H1 (cell line): ENCODE data around the gene PPARGC1A. TPM values are rescaled to one million over a fixed set of nuclear protein-coding genes. Genes with fewer than 3 reads are reported as not detected.

ENCODE experiments used
- CTCF ChIA-PET: fragments of 300-600 bp; sonication (Branson Sonifier 250); formaldehyde crosslinking; loops from one replicate; lab custom pipeline; 2021; ENCODE audit not compliant: partially characterized antibody; lab: Charles Lee
- POLR2A ChIA-PET: fragments of 300-600 bp; sonication (Branson Sonifier 250); formaldehyde crosslinking; loops from one replicate; lab custom pipeline; 2021; ENCODE audit warnings: inconsistent platforms; ENCODE audit not compliant: partially characterized antibody; lab: Charles Lee
- DNase-seq, 2 experiments: peaks; one replicate each; pipeline versions ENCODE4 v3.0.0 to v3.0.0-alpha.2; 2010 to 2022; ENCODE audit warnings: low spot score in 2 of 2, low read depth in 1 of 2, mixed read lengths in 1 of 2
- FAIRE-seq: peaks from 2 replicates; lab custom pipeline; 2011; peaks lifted over from hg19 to GRCh38; lab: Jason Lieb, UNC
- H2AFZ ChIP-seq: 2 replicates; pipeline ENCODE4 v1.8.1; 2012; ENCODE audit warnings: low read length, inconsistent platforms
- H2AK5ac ChIP-seq: 2 replicates; pipeline ENCODE4 v1.6.1; 2013; ENCODE audit warnings: low read depth, low read length
- H2BK120ac ChIP-seq: replicated peaks from 2 replicates; pipeline ENCODE3; 2013; ENCODE audit warnings: low read depth, low read length, inconsistent platforms
- H2BK12ac ChIP-seq: 2 replicates; pipeline ENCODE4 v1.6.1; 2013; ENCODE audit warnings: low read depth, low read length
- H2BK15ac ChIP-seq: 2 replicates; pipeline ENCODE4 v1.6.1; 2013; ENCODE audit warnings: low read length
- H2BK20ac ChIP-seq: 2 replicates; pipeline ENCODE4 v1.6.1; 2013; ENCODE audit warnings: low read length
- H2BK5ac ChIP-seq: 2 replicates; pipeline ENCODE4 v1.6.1; 2013; ENCODE audit warnings: low read depth, low read length
- H3K14ac ChIP-seq: 2 replicates; pipeline ENCODE4 v1.6.1; 2013; ENCODE audit warnings: inconsistent platforms; ENCODE audit not compliant: insufficient read length
- H3K18ac ChIP-seq: 2 replicates; pipeline ENCODE4 v1.6.1; 2013; ENCODE audit warnings: low read length; ENCODE audit errors: extremely low read depth
- H3K23ac ChIP-seq: 2 replicates; pipeline ENCODE4 v1.6.1; 2013; ENCODE audit warnings: inconsistent platforms; ENCODE audit not compliant: insufficient read length
- H3K23me2 ChIP-seq: 2 replicates; pipeline ENCODE4 v1.6.1; 2013; ENCODE audit warnings: low read depth, low read length
- H3K27ac ChIP-seq: 2 replicates; pipeline ENCODE4 v1.6.1; 2011; ENCODE audit warnings: low read depth, low read length, inconsistent platforms
- H3K27me3 ChIP-seq, 4 experiments: replicated peaks in 1 of 4; 1 replicate in 1 of 4; 2 replicates in 3 of 4; pipeline versions ENCODE4 v1.6.1 to v1.8.1; 2011 to 2013; ENCODE audit warnings: low read length in 3 of 4, mild to moderate bottlenecking in 3 of 4, inconsistent platforms in 2 of 4, mixed read lengths in 2 of 4, moderate library complexity in 1 of 4; ENCODE audit not compliant: control insufficient read depth in 3 of 4, insufficient read depth in 3 of 4; ENCODE audit errors: extremely low read depth in 1 of 4
- H3K36me3 ChIP-seq, 4 experiments: 2 replicates each; pipeline versions ENCODE4 v1.6.1 to v1.8.1; 2011 to 2013; ENCODE audit warnings: mild to moderate bottlenecking in 4 of 4, low read length in 3 of 4, moderate library complexity in 2 of 4, control low read depth in 1 of 4, inconsistent platforms in 1 of 4; ENCODE audit not compliant: insufficient read depth in 4 of 4, control insufficient read depth in 2 of 4
- H3K4ac ChIP-seq: replicated peaks from 2 replicates; pipeline ENCODE3; 2013; ENCODE audit warnings: low read length, low read depth, mixed read lengths, inconsistent platforms; ENCODE audit not compliant: insufficient read length
- H3K4me1 ChIP-seq, 4 experiments: replicated peaks in 1 of 4; 1 replicate in 1 of 4; 2 replicates in 3 of 4; pipeline versions ENCODE4 v1.6.1 to v1.8.1; 2011 to 2013; ENCODE audit warnings: low read length in 3 of 4, inconsistent platforms in 2 of 4, mixed read lengths in 1 of 4; ENCODE audit not compliant: insufficient read depth in 4 of 4, control insufficient read depth in 3 of 4
- H3K4me2 ChIP-seq, 2 experiments: 2 replicates each; pipeline versions ENCODE4 v1.6.1 to v1.8.1; 2011 to 2013; ENCODE audit warnings: low read depth in 2 of 2, low read length in 2 of 2, control low read depth in 1 of 2, inconsistent platforms in 1 of 2, mild to moderate bottlenecking in 1 of 2; ENCODE audit not compliant: insufficient read depth in 1 of 2
- H3K4me3 ChIP-seq, 4 experiments: fragments of 200-600, 300-600 bp in 1 of 4; sonication (generic), shearing (Covaris generic), sonication (Bioruptor Twin) in 1 of 4; 2 replicates each; pipeline versions ENCODE4 v1.5.1 to v1.8.1; 2011 to 2016; ENCODE audit warnings: low read length in 4 of 4, low read depth in 3 of 4, control low read depth in 2 of 4, inconsistent platforms in 2 of 4, mild to moderate bottlenecking in 2 of 4, mixed read lengths in 1 of 4, moderate library complexity in 1 of 4; ENCODE audit not compliant: insufficient read depth in 2 of 4; ENCODE audit errors: extremely low read depth in 1 of 4
- H3K56ac ChIP-seq: replicated peaks from 2 replicates; pipeline ENCODE3; 2013; ENCODE audit warnings: low read depth, mild to moderate bottlenecking, mixed read lengths, low read length, inconsistent platforms; ENCODE audit not compliant: insufficient read length
- H3K79me1 ChIP-seq: 2 replicates; pipeline ENCODE4 v1.6.1; 2013; ENCODE audit warnings: low read depth, low read length, control low read depth
- H3K79me2 ChIP-seq, 2 experiments: 2 replicates each; pipeline versions ENCODE4 v1.6.1 to v1.8.1; 2012 to 2013; ENCODE audit warnings: low read length in 2 of 2, mild to moderate bottlenecking in 2 of 2, inconsistent platforms in 1 of 2; ENCODE audit not compliant: insufficient read depth in 2 of 2, control insufficient read depth in 1 of 2
- H3K9ac ChIP-seq, 4 experiments: replicated peaks in 1 of 4; 1 replicate in 1 of 4; 2 replicates in 3 of 4; pipeline versions ENCODE4 v1.6.1 to v1.8.1; 2011 to 2013; ENCODE audit warnings: low read depth in 3 of 4, low read length in 3 of 4, control low read depth in 2 of 4, mild to moderate bottlenecking in 2 of 4, moderate library complexity in 2 of 4, inconsistent platforms in 1 of 4; ENCODE audit errors: extremely low read depth in 1 of 4
- H3K9me3 ChIP-seq, 2 experiments: 2 replicates each; pipeline versions ENCODE4 v1.6.1 to v1.8.1; 2012 to 2013; ENCODE audit warnings: mild to moderate bottlenecking in 2 of 2, moderate library complexity in 2 of 2, control low read depth in 1 of 2, inconsistent platforms in 1 of 2, low read depth in 1 of 2, low read length in 1 of 2, mixed read lengths in 1 of 2; ENCODE audit not compliant: insufficient read depth in 2 of 2
- H4K20me1 ChIP-seq, 2 experiments: replicated peaks in 1 of 2; 2 replicates each; pipeline versions ENCODE3 to v1.8.1; 2011 to 2013; ENCODE audit warnings: inconsistent platforms in 2 of 2, low read length in 2 of 2, mild to moderate bottlenecking in 1 of 2; ENCODE audit not compliant: insufficient read depth in 2 of 2, control insufficient read depth in 1 of 2
- H4K5ac ChIP-seq: 2 replicates; pipeline ENCODE4 v1.6.1; 2013; ENCODE audit warnings: low read length, low read depth, mixed read lengths, inconsistent platforms; ENCODE audit not compliant: insufficient read length
- H4K8ac ChIP-seq: 2 replicates; pipeline ENCODE4 v1.8.0; 2013; ENCODE audit warnings: mild to moderate bottlenecking, moderate library complexity, low read length, inconsistent platforms; ENCODE audit not compliant: insufficient read depth; ENCODE audit errors: extremely low read depth
- H4K91ac ChIP-seq: replicated peaks from 2 replicates; pipeline ENCODE3; 2013; ENCODE audit warnings: low read length, mixed read lengths, inconsistent platforms; ENCODE audit not compliant: insufficient read length
- CTCF ChIP-seq, 3 experiments: IDR thresholded peaks; 1 replicate in 2 of 3; 2 replicates in 1 of 3; pipeline versions ENCODE4 v1.5.1 to v1.6.1; 2011; ENCODE audit warnings: low read length in 3 of 3, mild to moderate bottlenecking in 3 of 3, inconsistent platforms in 2 of 3, low read depth in 1 of 3, moderate library complexity in 1 of 3; ENCODE audit not compliant: insufficient read depth in 1 of 3; ENCODE audit errors: control extremely low read depth in 1 of 3
- KDM1A ChIP-seq: fragments of 200-600, 300-600 bp; sonication (generic); IDR thresholded peaks from 2 replicates; pipeline ENCODE4 v1.7.1; 2016; ENCODE audit warnings: mild to moderate bottlenecking, low read length, borderline replicate concordance
- POU5F1 ChIP-seq: IDR thresholded peaks from 2 replicates; pipeline ENCODE4 v1.6.1; 2011; ENCODE audit warnings: low read depth, mild to moderate bottlenecking, low read length, moderate library complexity
- RAD21 ChIP-seq, 2 experiments: IDR thresholded peaks in 1 of 2; conservative IDR thresholded peaks in 1 of 2; 2 replicates each; pipeline ENCODE4 v1.6.1; 2011; ENCODE audit warnings: low read depth in 2 of 2, low read length in 2 of 2, improper control_type of control experiment in 1 of 2, inconsistent platforms in 1 of 2, mild to moderate bottlenecking in 1 of 2, moderate library complexity in 1 of 2
- RBBP5 ChIP-seq: IDR thresholded peaks from 2 replicates; pipeline ENCODE4 v1.7.1; 2012; ENCODE audit warnings: low read depth, mild to moderate bottlenecking, inconsistent platforms, low read length, moderate library complexity, borderline replicate concordance
- WGBS, 2 experiments: shearing (Covaris generic) in 1 of 2; methylation state at CpG; one replicate each; pipeline versions ENCODE4 v1.1.6 to v1.1.7; 2013 to 2015; ENCODE audit warnings: low lambda C conversion rate in 2 of 2, mixed read lengths in 2 of 2, inconsistent platforms in 1 of 2, low coverage in 1 of 2, missing lambda C conversion rate in 1 of 2; ENCODE audit not compliant: insufficient replicate concordance in 2 of 2, insufficient coverage in 1 of 2, insufficient read length in 1 of 2; ENCODE audit errors: extremely low coverage in 1 of 2, missing lambda C conversion rate in 1 of 2; 5-methylcytosine and 5-hydroxymethylcytosine counted together
- polyA plus RNA-seq, 7 experiments: library from polyadenylated mRNA; depleted of rRNA in 3 of 7; stranded (reverse) in 5 of 7; unstranded in 2 of 7; fragments of >200 nt in 5 of 7; fragments of 200-250 nt in 2 of 7; gene quantifications; 1 replicate in 5 of 7; 2 replicates in 1 of 7; 4 replicates in 1 of 7; pipeline versions ENCODE4 v1.2.1 to v1.2.3, GENCODE V29; 2011 to 2013; ENCODE audit warnings: missing spikeins in 2 of 7, mixed read lengths in 2 of 7
- total RNA-seq: library from RNA; stranded (reverse); fragmentation: NEBNext Ultra II Directional; extraction: Animal tissue kit (Norgen Biotek cat#: 25700); gene quantifications from 2 replicates; pipeline ENCODE4 v1.2.1, GENCODE V29; 2021

PPARGC1A gene
- total and polyA plus RNA-seq, 2 of the 8 experiments (the other 6 are each of a cell fraction or from before 2014, with no cell fraction given) = 0.54 to 1.4 TPM

GRCh38 chr4:23887989-23888388 is 1.9 kb downstream of the PPARGC1A start:
- H3K4ac ChIP-seq = no peak overlapping the region
- WGBS, 2 experiments = 80% methylated on average over 7 of the region's 7 CpGs; no CpG with 5 or more reads in 1 of the 2 experiments
- ChIA-PET POLR2A (interaction anchor here (1.4 kb wide), 1 partner anchor 22 kb away, joined by 4 read pairs; no protein-coding TSS in a partner anchor), CTCF (no interaction called here)
- H3K27ac ChIP-seq = no peak overlapping the region
- no peaks in the 10 kb centered on the region for H3K79me1 ChIP-seq
- H3K23me2 ChIP-seq = no peaks in the 10 kb centered on the region; the same call in 1 of the 2 replicates
- peaks cover 12 to 22% (median 17%) of the 10 kb centered on the region in 4 experiments for H3K4me1 ChIP-seq
- no peak overlapping the region for H4K5ac ChIP-seq
- H3K4me3 ChIP-seq = no peak overlapping the region
- H3K4me2 ChIP-seq = no peak overlapping the region; a peak in 1 of 4 replicates
- H3K9ac ChIP-seq = no peak overlapping the region
- TF ChIP-seq KDM1A = no peak
- TF ChIP-seq RBBP5 = no peak
- TF ChIP-seq RAD21 (IDR thresholded peaks at IDR 0.05 in 1 of 2, conservative IDR thresholded peaks at IDR 0.05 in 1 of 2; ENCODE audit: low read depth in 2 of 2, low read length in 2 of 2) = no peak
- no peak for TF ChIP-seq CTCF (IDR thresholded peaks at IDR 0.05; ENCODE audit: control extremely low read depth in 1 of 3, insufficient read depth in 1 of 3, low read depth in 1 of 3, low read length in 3 of 3)
- no peak for TF ChIP-seq POU5F1
- H3K56ac ChIP-seq = no peak overlapping the region
- H4K20me1 ChIP-seq = no peaks in the 10 kb centered on the region
- no peaks in the 10 kb centered on the region for H3K79me2 ChIP-seq
- no peak overlapping the region for H4K8ac ChIP-seq
- no peak overlapping the region for H2AFZ ChIP-seq
- H4K91ac ChIP-seq = no peak overlapping the region
- no peak overlapping the region for H3K14ac ChIP-seq
- no peaks in the 10 kb centered on the region for H3K9me3 ChIP-seq
- H2BK120ac ChIP-seq = no peak overlapping the region
- no peak overlapping the region for H2BK12ac ChIP-seq
- H3K23ac ChIP-seq = no peak overlapping the region
- H2BK15ac ChIP-seq = no peak overlapping the region
- H2BK20ac ChIP-seq = no peak overlapping the region
- no peak overlapping the region for H2AK5ac ChIP-seq
- peaks cover 0 to 10% (median 3%) of the 10 kb centered on the region in 4 experiments; a peak in 3 of 7 replicates for H3K27me3 ChIP-seq
- no peaks in the 10 kb centered on the region for H3K36me3 ChIP-seq
- DNase-seq (no peak), FAIRE-seq (no peak)
- no peak overlapping the region for H3K18ac ChIP-seq
- no peak overlapping the region for H2BK5ac ChIP-seq
